ENCODE data around the gene CABCOCO1.

The CABCOCO1 gene

DNA sequence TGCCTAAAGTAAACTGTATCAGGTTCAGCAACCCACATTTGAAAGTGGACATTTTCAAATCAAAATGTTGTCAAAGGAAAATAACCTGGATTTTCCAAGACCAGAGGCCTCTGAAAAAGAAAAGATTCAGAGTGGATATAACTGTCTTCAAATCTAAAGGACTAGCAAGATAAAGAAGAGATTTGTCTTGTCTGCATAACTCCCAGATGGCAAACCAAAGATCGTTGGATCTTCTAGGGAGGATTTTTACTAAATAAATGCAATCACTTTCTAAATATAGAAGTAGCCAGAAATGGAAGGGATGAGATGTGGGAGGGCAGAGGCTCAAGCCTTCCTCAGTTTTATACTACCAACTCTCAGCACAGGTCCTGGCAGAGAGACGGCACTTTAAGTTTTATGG lies 39.0 kb downstream of the CABCOCO1 start:
- Histone ChIP-seq H3K4me2 (ENCODE audit: insufficient read depth, low read length) (no peak overlapping the region), H2AFZ (ENCODE audit: low read depth, low read length) (no peak overlapping the region), H3K9ac (ENCODE audit: low read depth, low read length) (no peak overlapping the region), H3K27me3 (ENCODE audit: insufficient read depth, low read length, poor library complexity) (no peaks in the 10 kb centered on the region), H3K36me3 (ENCODE audit: insufficient read depth, low read length) (no peaks in the 10 kb centered on the region), H3K79me2 (ENCODE audit: insufficient read depth, low read length) (no peaks in the 10 kb centered on the region), H3K9me3 (ENCODE audit: insufficient read depth, low read length, severe bottlenecking) (no peaks in the 10 kb centered on the region), H3K4me3 (ENCODE audit: low read depth in 1 of 2, low read length in 2 of 2) (no peak overlapping the region), H4K20me1 (ENCODE audit: insufficient read depth, low read length) (no peaks in the 10 kb centered on the region), H3K4me1 (ENCODE audit: insufficient read depth, low read length) (no peaks in the 10 kb centered on the region), H3K27ac (ENCODE audit: low read length) (no peak overlapping the region)
- DNase-seq (no peak), ATAC-seq (ENCODE audit: insufficient read depth, low read depth) (no peak)
- TF ChIP-seq, protein P1, sequence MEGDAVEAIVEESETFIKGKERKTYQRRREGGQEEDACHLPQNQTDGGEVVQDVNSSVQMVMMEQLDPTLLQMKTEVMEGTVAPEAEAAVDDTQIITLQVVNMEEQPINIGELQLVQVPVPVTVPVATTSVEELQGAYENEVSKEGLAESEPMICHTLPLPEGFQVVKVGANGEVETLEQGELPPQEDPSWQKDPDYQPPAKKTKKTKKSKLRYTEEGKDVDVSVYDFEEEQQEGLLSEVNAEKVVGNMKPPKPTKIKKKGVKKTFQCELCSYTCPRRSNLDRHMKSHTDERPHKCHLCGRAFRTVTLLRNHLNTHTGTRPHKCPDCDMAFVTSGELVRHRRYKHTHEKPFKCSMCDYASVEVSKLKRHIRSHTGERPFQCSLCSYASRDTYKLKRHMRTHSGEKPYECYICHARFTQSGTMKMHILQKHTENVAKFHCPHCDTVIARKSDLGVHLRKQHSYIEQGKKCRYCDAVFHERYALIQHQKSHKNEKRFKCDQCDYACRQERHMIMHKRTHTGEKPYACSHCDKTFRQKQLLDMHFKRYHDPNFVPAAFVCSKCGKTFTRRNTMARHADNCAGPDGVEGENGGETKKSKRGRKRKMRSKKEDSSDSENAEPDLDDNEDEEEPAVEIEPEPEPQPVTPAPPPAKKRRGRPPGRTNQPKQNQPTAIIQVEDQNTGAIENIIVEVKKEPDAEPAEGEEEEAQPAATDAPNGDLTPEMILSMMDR (IDR thresholded peaks at IDR 0.05; ENCODE audit: borderline replicate concordance, extremely low read depth, low read length, poor library complexity, severe bottlenecking) = no peak
- no peak for TF ChIP-seq EZH2 (IDR thresholded peaks at IDR 0.05; ENCODE audit: borderline replicate concordance, low read depth, low read length, severe bottlenecking)

DNA sequence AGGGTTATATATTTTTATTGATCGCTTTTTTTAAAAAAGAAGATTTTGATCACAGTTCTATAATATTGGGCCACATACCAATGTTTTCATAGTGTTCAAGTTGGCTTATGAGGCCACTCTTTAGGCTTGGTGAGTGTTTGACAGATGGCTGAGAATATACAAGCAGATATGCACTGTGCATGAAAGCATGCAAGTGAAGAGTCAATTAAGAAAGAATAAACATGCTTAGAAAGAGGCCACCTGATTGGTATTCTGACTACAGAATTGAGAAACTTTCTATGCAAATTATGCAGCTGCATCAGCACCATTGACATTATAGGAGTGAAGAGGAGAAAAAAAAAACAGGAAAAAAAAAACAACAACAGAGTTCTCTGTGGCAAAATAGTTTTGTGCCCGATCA lies 39.9 kb downstream of the CABCOCO1 start:
- DNase-seq = no peak
- TF ChIP-seq, protein P1 (IDR thresholded peaks at IDR 0.05; ENCODE audit: borderline replicate concordance, extremely low read depth, low read length, poor library complexity, severe bottlenecking) = no peak
- no peak for TF ChIP-seq EZH2 (IDR thresholded peaks at IDR 0.05; ENCODE audit: borderline replicate concordance, low read depth, low read length, severe bottlenecking)
- Histone ChIP-seq H3K79me2 (ENCODE audit: insufficient read depth, low read length) (no peaks in the 10 kb centered on the region), H4K20me1 (ENCODE audit: insufficient read depth, low read length) (no peaks in the 10 kb centered on the region), H3K4me1 (ENCODE audit: insufficient read depth, low read length) (no peaks in the 10 kb centered on the region), H3K9ac (ENCODE audit: low read depth, low read length) (no peak overlapping the region), H2AFZ (ENCODE audit: low read depth, low read length) (no peak overlapping the region), H3K36me3 (ENCODE audit: insufficient read depth, low read length) (no peaks in the 10 kb centered on the region), H3K4me3 (ENCODE audit: low read depth in 1 of 2, low read length in 2 of 2) (no peak overlapping the region), H3K4me2 (ENCODE audit: insufficient read depth, low read length) (no peak overlapping the region), H3K27me3 (ENCODE audit: insufficient read depth, low read length, poor library complexity) (no peaks in the 10 kb centered on the region), H3K9me3 (ENCODE audit: insufficient read depth, low read length, severe bottlenecking) (no peaks in the 10 kb centered on the region), H3K27ac (ENCODE audit: low read length) (no peak overlapping the region)
- ATAC-seq (ENCODE audit: insufficient read depth, low read depth) = no peak

DNA sequence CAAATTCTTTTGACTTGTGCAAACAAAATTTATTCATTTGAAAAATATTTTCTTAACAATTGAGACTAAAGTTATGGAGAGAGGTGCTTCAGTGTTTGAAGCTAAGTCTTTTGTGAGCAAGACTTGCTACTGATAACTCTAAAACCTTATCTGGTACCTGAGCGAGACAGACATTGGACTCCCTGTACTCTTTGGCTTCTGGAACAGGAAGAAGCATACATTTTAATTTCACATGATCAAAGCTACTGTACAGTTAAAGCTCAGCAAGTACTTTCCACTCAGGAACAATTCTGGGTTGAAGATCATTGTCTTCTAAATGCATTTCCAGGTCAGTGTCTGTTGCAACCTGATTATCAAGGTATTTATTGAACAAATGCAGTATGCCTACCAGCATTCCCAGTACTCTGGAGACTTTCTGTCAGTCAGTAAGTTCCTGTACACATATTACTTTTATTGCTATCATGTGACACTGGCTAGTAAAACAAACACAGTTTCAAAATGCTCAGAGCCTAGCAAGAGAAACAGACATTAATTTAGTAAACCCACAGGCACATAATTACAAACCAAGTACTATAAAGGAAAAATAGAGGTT lies 42.4 kb downstream of the CABCOCO1 start:
- no peak overlapping the region for H3K27ac ChIP-seq (ENCODE audit: low read length)
- no peaks in the 10 kb centered on the region for H3K36me3 ChIP-seq (ENCODE audit: insufficient read depth, low read length)
- H4K20me1 ChIP-seq (ENCODE audit: insufficient read depth, low read length) = no peaks in the 10 kb centered on the region
- no peaks in the 10 kb centered on the region for H3K4me1 ChIP-seq (ENCODE audit: insufficient read depth, low read length)
- H3K79me2 ChIP-seq (ENCODE audit: insufficient read depth, low read length) = no peaks in the 10 kb centered on the region
- no peak overlapping the region for H3K4me2 ChIP-seq (ENCODE audit: insufficient read depth, low read length)
- DNase-seq (no peak), ATAC-seq (ENCODE audit: insufficient read depth, low read depth) (no peak)
- H3K9me3 ChIP-seq (ENCODE audit: insufficient read depth, low read length, severe bottlenecking) = no peaks in the 10 kb centered on the region
- no peak overlapping the region for H2AFZ ChIP-seq (ENCODE audit: low read depth, low read length)
- no peaks in the 10 kb centered on the region for H3K27me3 ChIP-seq (ENCODE audit: insufficient read depth, low read length, poor library complexity)
- no peak overlapping the region for H3K9ac ChIP-seq (ENCODE audit: low read depth, low read length)
- TF ChIP-seq EZH2 (IDR thresholded peaks at IDR 0.05; ENCODE audit: borderline replicate concordance, low read depth, low read length, severe bottlenecking) = no peak
- TF ChIP-seq, protein P1 (IDR thresholded peaks at IDR 0.05; ENCODE audit: borderline replicate concordance, extremely low read depth, low read length, poor library complexity, severe bottlenecking) = no peak
- H3K4me3 ChIP-seq (ENCODE audit: low read depth in 1 of 2, low read length in 2 of 2) = no peak overlapping the region

Data from DND-41 (cell line).